Measurements from ENCODE around the gene PTDSS2. TPM values are rescaled to one million over a fixed set of nuclear protein-coding genes. Genes with fewer than 3 reads are reported as not detected.
A peak's percentile ranks its signal among the peaks of the same experiment; 100 is the strongest.

Gene PTDSS2
- total RNA-seq, 1 donor from 2014 or later, result 55.3 TPM

DNA sequence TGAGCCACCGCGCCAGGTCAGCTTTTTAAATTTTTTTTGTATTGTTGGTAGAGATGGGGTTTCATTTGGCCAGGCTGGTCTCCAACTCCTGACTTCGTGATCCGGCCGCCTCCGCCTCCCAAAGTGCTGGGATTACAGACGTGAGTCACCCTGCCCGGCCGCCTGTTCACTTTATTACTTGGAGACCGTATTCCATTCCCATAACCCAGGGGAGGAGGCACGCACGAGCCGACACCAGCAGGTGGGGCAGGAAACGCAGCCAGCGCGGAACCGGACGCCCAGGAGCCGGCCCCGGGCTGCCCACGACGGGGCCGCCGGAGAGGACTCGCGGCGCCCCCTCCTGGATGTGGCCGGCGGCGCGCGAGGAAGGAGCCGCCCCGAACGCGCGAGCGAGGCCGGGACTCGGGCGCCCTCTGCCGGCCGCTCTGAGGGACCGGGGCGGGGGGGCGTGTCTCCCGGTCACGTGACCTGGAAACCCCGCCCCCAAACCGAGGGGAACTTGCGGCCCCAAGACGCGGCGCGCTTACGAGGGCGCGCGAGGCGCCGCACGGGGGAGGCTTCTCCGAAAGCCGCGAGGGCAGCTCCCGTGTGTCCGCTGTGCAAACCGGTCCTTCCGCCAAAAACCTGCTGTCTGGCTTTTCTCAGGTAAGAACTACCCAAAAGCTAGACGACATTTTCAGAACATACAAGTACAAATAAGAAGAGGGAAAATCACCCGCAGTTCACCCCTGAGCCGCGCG lies 68.6 kb downstream of the PTDSS2 start:
- peak overlapping the region; percentile 81 for H3K27ac Mint-ChIP-seq (ENCODE audit: unreplicated experiment)
- H3K4me1 Mint-ChIP-seq (ENCODE audit: unreplicated experiment), result peaks cover 2% of the 10 kb centered on the region
- peaks cover 15% of the 10 kb centered on the region for H3K36me3 Mint-ChIP-seq (ENCODE audit: unreplicated experiment)
- H3K27me3 Mint-ChIP-seq (ENCODE audit: unreplicated experiment), result no peaks in the 10 kb centered on the region
- no peaks in the 10 kb centered on the region for H3K9me3 Mint-ChIP-seq (ENCODE audit: unreplicated experiment)
- TF ChIP-seq, protein P1, sequence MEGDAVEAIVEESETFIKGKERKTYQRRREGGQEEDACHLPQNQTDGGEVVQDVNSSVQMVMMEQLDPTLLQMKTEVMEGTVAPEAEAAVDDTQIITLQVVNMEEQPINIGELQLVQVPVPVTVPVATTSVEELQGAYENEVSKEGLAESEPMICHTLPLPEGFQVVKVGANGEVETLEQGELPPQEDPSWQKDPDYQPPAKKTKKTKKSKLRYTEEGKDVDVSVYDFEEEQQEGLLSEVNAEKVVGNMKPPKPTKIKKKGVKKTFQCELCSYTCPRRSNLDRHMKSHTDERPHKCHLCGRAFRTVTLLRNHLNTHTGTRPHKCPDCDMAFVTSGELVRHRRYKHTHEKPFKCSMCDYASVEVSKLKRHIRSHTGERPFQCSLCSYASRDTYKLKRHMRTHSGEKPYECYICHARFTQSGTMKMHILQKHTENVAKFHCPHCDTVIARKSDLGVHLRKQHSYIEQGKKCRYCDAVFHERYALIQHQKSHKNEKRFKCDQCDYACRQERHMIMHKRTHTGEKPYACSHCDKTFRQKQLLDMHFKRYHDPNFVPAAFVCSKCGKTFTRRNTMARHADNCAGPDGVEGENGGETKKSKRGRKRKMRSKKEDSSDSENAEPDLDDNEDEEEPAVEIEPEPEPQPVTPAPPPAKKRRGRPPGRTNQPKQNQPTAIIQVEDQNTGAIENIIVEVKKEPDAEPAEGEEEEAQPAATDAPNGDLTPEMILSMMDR (IDR thresholded peaks at IDR 0.05), result peak; percentile 100
- peak overlapping the region; percentile 71 for H3K4me3 Mint-ChIP-seq (ENCODE audit: unreplicated experiment)
- peak; percentile 96 for DNase-seq (ENCODE audit: extremely low spot score, unreplicated experiment)

DNA sequence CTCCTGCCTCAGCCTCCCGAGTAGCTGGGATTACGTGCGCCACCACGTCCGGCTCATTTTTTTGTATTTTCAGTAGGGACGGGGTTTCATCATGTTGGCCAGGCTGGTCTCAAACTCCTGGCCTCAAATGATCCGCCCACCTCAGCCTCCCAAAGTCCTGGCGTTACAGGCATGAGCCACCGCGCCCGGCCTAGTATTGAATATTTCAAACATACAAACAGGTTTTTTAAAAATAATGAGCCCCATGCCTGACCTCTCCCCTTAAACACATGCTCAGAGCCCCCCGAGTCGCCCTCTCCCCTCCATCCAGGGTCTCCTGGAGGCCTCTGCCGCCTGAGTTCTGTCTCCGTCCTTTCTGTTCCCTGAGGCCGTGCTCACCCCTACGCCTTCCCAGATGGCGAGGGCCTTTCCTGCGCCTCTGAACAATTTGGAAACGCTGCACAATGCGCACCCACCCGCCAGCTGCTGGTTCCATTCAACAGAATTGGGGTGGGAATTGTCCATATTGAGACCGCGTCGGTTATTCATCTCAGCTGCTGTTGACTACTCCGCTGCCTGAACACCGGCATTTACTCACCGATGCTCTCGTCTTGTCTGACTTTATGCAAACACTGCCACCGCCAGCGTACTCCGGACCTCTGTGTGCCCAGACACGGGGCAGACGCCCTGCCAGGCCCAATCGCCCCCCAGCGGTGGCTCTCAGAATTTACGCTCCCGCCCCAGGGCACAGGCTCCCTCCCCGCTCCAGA lies 70.5 kb downstream of the PTDSS2 start:
- H3K27ac Mint-ChIP-seq (ENCODE audit: unreplicated experiment), result no peak overlapping the region
- H3K4me3 Mint-ChIP-seq (ENCODE audit: unreplicated experiment), result no peak overlapping the region
- TF ChIP-seq, protein P1 (IDR thresholded peaks at IDR 0.05), result peak; percentile 22

DNA sequence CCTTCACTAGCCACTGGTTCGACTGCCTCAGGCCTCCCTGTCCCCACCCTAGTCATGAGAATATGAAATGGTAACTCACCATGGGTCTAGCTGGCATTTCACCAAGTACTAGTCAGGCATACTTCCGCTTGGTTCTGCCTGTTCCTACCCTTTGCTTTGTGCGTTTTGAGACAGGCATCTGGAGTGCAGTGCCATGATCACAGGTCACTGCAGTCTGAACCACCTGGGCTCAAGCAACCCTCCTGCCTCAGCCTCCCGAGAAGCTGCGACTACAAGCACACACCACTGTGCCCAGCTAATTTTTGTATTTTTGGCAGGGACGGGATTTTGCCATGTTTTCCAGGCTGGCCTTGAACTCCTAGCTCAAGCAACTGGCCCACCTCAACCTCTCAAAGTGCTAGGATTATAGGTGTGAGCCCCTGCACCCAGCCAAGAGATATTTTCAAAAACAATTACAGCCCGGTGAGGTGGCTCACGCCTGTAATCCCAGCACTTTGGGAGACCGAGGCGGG lies 71.2 kb downstream of the PTDSS2 start:
- Mint-ChIP-seq H3K27ac (ENCODE audit: unreplicated experiment) (no peak overlapping the region), H3K4me3 (ENCODE audit: unreplicated experiment) (no peak overlapping the region), H3K36me3 (ENCODE audit: unreplicated experiment) (no peaks in the 10 kb centered on the region), H3K4me1 (ENCODE audit: unreplicated experiment) (peaks cover 2% of the 10 kb centered on the region), H3K27me3 (ENCODE audit: unreplicated experiment) (no peaks in the 10 kb centered on the region), H3K9me3 (ENCODE audit: unreplicated experiment) (no peaks in the 10 kb centered on the region)
- no peak for DNase-seq (ENCODE audit: extremely low spot score, unreplicated experiment)
- TF ChIP-seq, protein P1 (IDR thresholded peaks at IDR 0.05), result no peak

More for the DNA sequence above, 70.5 kb downstream of the PTDSS2 start:
- Mint-ChIP-seq H3K27me3 (ENCODE audit: unreplicated experiment) (no peaks in the 10 kb centered on the region), H3K4me1 (ENCODE audit: unreplicated experiment) (peaks cover 2% of the 10 kb centered on the region), H3K36me3 (ENCODE audit: unreplicated experiment) (peaks cover 5% of the 10 kb centered on the region), H3K9me3 (ENCODE audit: unreplicated experiment) (no peaks in the 10 kb centered on the region)
- DNase-seq (ENCODE audit: extremely low spot score, unreplicated experiment), result peak; percentile 84

DNA sequence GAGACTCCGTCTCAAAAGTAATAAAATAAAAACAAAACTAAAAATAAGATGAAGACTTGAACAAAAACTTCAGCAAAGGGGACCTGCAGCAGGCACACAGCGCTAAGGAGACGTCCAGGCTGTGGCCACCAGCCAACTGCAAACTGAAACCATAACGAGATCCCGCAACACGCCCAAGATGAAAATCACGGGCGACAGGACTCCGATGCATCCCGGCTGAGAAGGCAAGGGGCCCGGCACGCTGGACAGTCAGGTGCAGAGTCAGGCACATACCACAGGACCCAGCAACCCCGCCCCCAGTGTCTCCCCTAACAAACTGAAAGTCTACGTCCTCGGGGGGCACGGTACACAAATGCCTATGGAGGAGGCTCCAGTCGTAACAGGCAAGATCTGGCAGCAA lies 76.1 kb downstream of the PTDSS2 start:
- H3K4me1 Mint-ChIP-seq (ENCODE audit: unreplicated experiment), result no peaks in the 10 kb centered on the region
- H3K9me3 Mint-ChIP-seq (ENCODE audit: unreplicated experiment), result no peaks in the 10 kb centered on the region
- H3K27ac Mint-ChIP-seq (ENCODE audit: unreplicated experiment), result no peak overlapping the region
- no peaks in the 10 kb centered on the region for H3K27me3 Mint-ChIP-seq (ENCODE audit: unreplicated experiment)
- TF ChIP-seq, protein P1 (IDR thresholded peaks at IDR 0.05), result no peak
- DNase-seq (ENCODE audit: extremely low spot score, unreplicated experiment), result no peak
- H3K36me3 Mint-ChIP-seq (ENCODE audit: unreplicated experiment), result no peaks in the 10 kb centered on the region
- no peak overlapping the region for H3K4me3 Mint-ChIP-seq (ENCODE audit: unreplicated experiment)

Measured in osteocyte (in vitro differentiated cells).